Mesothelial cell of epicardium (in vitro differentiated cells): Measurements from ENCODE around the gene NDUFAF4. TPM values are rescaled to one million over a fixed set of nuclear protein-coding genes. Genes with fewer than 3 reads are reported as not detected.

Experiments
- DNase-seq, 2 experiments: peaks; one replicate each; pipeline ENCODE4 v3.0.0; 2021; ENCODE audit warnings: low spot score in 2 of 2; ENCODE audit not compliant: unreplicated experiment in 2 of 2
- H3K27ac Mint-ChIP-seq: 2 replicates; pipeline ENCODE4 v1.8.0; 2021; ENCODE audit warnings: mixed read lengths
- H3K27me3 Mint-ChIP-seq: 2 replicates; pipeline ENCODE4 v1.8.0; 2021; ENCODE audit warnings: low read depth, mixed read lengths
- H3K36me3 Mint-ChIP-seq: 2 replicates; pipeline ENCODE4 v1.8.0; 2021; ENCODE audit warnings: mixed read lengths
- H3K4me1 Mint-ChIP-seq: 2 replicates; pipeline ENCODE4 v1.8.0; 2021; ENCODE audit warnings: mixed read lengths
- H3K4me3 Mint-ChIP-seq: 2 replicates; pipeline ENCODE4 v1.8.0; 2021; ENCODE audit warnings: mild to moderate bottlenecking, moderate library complexity, mixed read lengths
- H3K9me3 Mint-ChIP-seq: 2 replicates; pipeline ENCODE4 v1.8.0; 2021; ENCODE audit warnings: mixed read lengths
- total RNA-seq: library from RNA; stranded (reverse); gene quantifications from 3 replicates; pipeline ENCODE4 v1.2.1, GENCODE V29; 2021
- TF ChIP-seq, protein P1 (sequence below): fragments of 200-600 bp; sonication (generic); IDR thresholded peaks from one replicate; pipeline ENCODE4 v1.5.0; 2021; ENCODE audit warnings: antibody characterized with exemption; ENCODE audit not compliant: unreplicated experiment

NDUFAF4 gene
- total RNA-seq: 40.6 to 44.0 TPM (median 42.2 TPM) in 3 replicates

DNA sequence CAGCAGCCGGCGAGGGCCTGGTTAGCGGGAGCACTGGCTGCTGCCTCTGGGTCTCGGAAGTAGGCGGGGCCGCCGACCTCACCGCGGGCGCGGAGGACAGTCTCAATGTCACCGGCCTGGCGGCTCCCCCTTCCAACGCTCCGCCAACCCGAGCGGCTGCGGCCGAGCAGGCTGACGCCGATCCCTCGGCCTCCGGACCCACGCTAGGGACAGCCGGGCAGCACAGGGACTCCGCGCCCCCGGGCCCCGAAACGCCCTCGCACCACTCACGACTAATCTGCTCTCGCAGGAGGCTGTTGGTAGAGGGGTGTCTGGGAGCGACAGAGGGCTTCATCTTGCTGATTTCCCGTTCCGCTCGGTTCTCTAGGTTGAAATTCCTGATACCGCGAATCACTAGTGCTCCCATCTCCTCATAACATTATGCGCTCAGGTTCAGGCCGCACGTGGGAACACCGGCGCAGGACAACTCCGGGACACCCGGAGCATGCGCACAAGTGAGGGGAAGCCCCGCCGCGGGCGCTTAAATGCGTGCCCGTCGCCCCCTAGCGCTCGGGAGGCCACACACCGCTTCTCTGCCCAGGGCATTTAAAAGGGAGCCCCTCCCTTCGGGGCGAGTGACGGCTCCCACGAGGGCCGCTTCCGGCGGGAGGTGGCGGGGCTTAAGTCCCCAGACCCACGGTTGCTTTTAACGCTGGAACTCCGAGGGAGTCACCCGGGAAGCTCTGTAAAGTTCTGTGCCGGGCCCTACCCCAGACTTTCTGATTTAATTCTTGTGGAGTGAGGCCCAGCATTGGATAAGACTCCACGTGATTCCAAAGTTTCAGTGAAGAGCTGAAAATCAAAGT is at the start of gene NDUFAF4:
Gene NDUFAF4, minus strand, starts transcription at position 496 of the 845 bp plus-strand sequence. Its CDS starts 90 bp downstream, at position 406.
- Mint-ChIP-seq H3K27ac (peak within 1 kb of the TSS; percentile 95), H3K4me1 (peaks cover 26% of the 10 kb centered on the region), H3K4me3 (peak within 1 kb of the TSS; percentile 78), H3K27me3 (peaks cover 2% of the 10 kb centered on the region), H3K9me3 (no peaks in the 10 kb centered on the region), H3K36me3 (peaks cover 7% of the 10 kb centered on the region)
- TF ChIP-seq, protein P1, sequence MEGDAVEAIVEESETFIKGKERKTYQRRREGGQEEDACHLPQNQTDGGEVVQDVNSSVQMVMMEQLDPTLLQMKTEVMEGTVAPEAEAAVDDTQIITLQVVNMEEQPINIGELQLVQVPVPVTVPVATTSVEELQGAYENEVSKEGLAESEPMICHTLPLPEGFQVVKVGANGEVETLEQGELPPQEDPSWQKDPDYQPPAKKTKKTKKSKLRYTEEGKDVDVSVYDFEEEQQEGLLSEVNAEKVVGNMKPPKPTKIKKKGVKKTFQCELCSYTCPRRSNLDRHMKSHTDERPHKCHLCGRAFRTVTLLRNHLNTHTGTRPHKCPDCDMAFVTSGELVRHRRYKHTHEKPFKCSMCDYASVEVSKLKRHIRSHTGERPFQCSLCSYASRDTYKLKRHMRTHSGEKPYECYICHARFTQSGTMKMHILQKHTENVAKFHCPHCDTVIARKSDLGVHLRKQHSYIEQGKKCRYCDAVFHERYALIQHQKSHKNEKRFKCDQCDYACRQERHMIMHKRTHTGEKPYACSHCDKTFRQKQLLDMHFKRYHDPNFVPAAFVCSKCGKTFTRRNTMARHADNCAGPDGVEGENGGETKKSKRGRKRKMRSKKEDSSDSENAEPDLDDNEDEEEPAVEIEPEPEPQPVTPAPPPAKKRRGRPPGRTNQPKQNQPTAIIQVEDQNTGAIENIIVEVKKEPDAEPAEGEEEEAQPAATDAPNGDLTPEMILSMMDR: peak; percentile 91
- DNase-seq: peak; percentile 90 to 98

DNA sequence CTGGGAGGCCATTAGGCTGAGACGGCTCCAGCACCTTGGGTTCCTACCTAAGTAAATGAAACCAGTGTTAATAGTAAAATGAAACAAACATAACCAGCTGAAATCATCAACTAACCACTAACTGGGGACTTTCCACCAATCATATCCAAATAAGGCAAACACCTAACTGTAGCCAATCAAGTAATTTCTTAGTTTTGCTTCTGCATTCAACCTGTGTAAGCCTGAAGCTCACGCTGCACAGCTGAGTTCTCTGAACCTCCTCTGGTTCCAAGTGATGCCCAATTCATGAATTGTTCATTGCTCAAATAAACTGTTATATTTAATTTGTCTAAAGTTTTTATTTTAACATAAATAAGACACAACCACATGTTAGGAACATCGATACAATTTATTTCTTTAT is 49.4 kb upstream of the NDUFAF4 start:
- Mint-ChIP-seq H3K36me3 (no peaks in the 10 kb centered on the region), H3K4me3 (no peak overlapping the region), H3K4me1 (peaks cover 17% of the 10 kb centered on the region), H3K27me3 (peaks cover 7% of the 10 kb centered on the region), H3K9me3 (no peaks in the 10 kb centered on the region), H3K27ac (no peak overlapping the region)
- DNase-seq: no peak
- TF ChIP-seq, protein P1: no peak

DNA sequence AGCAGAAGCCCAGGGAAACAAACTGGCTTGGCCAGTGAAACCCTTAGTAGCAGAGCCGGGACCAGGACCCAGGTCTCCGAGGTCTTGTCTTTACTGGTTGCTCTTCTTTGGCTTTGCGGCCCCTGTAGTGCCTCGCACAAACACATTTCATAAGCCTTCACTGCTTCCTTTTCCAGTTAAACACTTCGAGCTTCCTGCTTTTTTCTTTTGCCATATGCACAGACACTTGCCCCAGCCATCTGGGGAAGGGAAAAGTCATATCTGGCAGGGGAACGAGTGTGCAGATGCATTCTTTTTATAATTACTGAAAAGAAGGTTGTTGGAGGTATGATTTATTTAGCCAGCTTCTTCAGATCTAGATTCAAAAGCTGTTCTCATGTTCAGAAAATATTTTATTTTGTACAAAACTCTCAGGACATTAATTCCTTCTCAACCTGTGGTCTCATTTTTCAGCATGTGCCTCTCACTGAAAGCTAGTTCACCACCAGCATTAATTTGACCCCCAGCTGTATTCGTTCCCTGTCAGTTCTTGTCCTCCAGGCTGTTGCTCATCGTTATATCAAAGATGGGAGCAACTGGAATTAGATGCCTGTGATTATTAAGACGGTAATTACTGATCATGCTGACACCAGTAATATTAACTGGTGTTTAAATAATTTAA is 46.0 kb upstream of the NDUFAF4 start:
- Mint-ChIP-seq H3K9me3 (no peaks in the 10 kb centered on the region), H3K27me3 (peaks cover 11% of the 10 kb centered on the region), H3K4me3 (no peak overlapping the region), H3K27ac (peak overlapping the region; percentile 37), H3K36me3 (no peaks in the 10 kb centered on the region), H3K4me1 (peaks cover 30% of the 10 kb centered on the region)
- DNase-seq: no peak
- TF ChIP-seq, protein P1: no peak

DNA sequence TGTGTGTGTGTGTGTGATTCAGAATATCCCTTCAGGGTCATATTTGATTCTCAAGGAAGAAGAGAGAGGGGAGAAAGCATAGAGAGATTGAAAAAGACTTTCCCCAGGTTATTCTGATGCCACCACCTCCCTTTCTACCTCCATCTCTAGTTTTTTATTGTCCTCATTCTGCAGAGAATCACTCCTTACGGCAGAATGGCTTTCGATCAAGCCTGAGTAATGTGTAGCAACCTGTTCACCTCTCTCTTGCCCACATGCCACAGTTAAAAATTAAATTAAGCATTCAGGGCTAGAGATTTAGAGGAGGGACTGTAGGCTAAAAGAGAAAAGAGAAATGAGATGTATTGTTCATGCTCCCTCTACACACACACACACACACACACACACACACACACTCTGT is 45.0 kb upstream of the NDUFAF4 start:
- no peak for DNase-seq
- Mint-ChIP-seq H3K9me3 (no peaks in the 10 kb centered on the region), H3K36me3 (no peaks in the 10 kb centered on the region), H3K4me3 (no peak overlapping the region), H3K27ac (no peak overlapping the region), H3K4me1 (peaks cover 34% of the 10 kb centered on the region), H3K27me3 (peaks cover 13% of the 10 kb centered on the region)
- TF ChIP-seq, protein P1: no peak

DNA sequence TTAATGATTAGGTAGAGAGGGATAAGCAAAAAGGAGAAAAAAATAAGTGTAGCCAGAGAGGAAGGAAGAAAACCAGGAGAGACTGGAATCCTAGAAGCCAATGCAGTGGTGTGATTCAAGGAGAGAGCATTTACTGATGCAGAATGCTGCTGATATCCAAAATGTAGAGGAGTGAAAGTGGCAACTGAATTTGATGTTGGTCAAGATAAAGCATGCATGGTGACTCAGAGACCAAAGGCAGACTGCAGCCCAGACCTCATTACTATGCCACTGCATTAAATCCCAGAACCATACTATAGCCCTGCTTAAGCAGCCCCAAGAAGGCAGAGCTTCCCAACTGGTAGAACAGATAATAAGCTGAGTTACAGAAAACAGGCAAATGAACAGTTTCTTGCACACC is 42.6 kb upstream of the NDUFAF4 start:
- Mint-ChIP-seq H3K4me3 (no peak overlapping the region), H3K27me3 (peaks cover 20% of the 10 kb centered on the region), H3K27ac (no peak overlapping the region), H3K9me3 (no peaks in the 10 kb centered on the region), H3K36me3 (no peaks in the 10 kb centered on the region), H3K4me1 (peaks cover 34% of the 10 kb centered on the region)
- no peak for DNase-seq
- TF ChIP-seq, protein P1: no peak
